ENCODE measurements around the gene EPHB6. TPM values are rescaled to one million over a fixed set of nuclear protein-coding genes. Genes with fewer than 3 reads are reported as not detected.
A peak's percentile ranks its signal among the peaks of the same experiment; 100 is the strongest.

EPHB6 gene
- total and polyA plus RNA-seq, 3 donors from 2014 or later: 38.1 to 52.0 (median 47.3) TPM

GRCh38 chr7:142876991-142877910 lies 22.4 kb downstream of the EPHB6 start:
- TF ChIP-seq, protein P1, sequence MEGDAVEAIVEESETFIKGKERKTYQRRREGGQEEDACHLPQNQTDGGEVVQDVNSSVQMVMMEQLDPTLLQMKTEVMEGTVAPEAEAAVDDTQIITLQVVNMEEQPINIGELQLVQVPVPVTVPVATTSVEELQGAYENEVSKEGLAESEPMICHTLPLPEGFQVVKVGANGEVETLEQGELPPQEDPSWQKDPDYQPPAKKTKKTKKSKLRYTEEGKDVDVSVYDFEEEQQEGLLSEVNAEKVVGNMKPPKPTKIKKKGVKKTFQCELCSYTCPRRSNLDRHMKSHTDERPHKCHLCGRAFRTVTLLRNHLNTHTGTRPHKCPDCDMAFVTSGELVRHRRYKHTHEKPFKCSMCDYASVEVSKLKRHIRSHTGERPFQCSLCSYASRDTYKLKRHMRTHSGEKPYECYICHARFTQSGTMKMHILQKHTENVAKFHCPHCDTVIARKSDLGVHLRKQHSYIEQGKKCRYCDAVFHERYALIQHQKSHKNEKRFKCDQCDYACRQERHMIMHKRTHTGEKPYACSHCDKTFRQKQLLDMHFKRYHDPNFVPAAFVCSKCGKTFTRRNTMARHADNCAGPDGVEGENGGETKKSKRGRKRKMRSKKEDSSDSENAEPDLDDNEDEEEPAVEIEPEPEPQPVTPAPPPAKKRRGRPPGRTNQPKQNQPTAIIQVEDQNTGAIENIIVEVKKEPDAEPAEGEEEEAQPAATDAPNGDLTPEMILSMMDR (IDR thresholded peaks at IDR 0.05): no peak
- TF ChIP-seq POLR2A (IDR thresholded peaks at IDR 0.05): no peak
- Histone ChIP-seq H3K4me1 (no peaks in the 10 kb centered on the region), H3K9me3 (no peaks in the 10 kb centered on the region), H3K4me3 (no peak overlapping the region), H3K27ac (no peak overlapping the region), H3K27me3 (no peaks in the 10 kb centered on the region), H3K36me3 (ENCODE audit: low read depth, missing control alignments) (no peaks in the 10 kb centered on the region)
- intact Hi-C loops (cut with DNase I; ENCODE audit: low total_unique reads): no loop called here
- 75 to 87% methylated on average over 11 to 18 of the region's 18 CpGs for WGBS, 2 donors
- DNase-seq: no peak

- TF ChIP-seq, protein P1 (IDR thresholded peaks at IDR 0.05): no peak
- no peak for DNase-seq
- H3K36me3 ChIP-seq (ENCODE audit: low read depth, missing control alignments): no peaks in the 10 kb centered on the region
- H3K4me1 ChIP-seq: no peaks in the 10 kb centered on the region
- WGBS, 2 donors: 91% methylated on average over 3 of the region's 3 CpGs
- H3K9me3 ChIP-seq: no peaks in the 10 kb centered on the region
- H3K27me3 ChIP-seq: no peaks in the 10 kb centered on the region
- no peak overlapping the region for H3K4me3 ChIP-seq
- H3K27ac ChIP-seq: no peak overlapping the region
- intact Hi-C loops (cut with DNase I; ENCODE audit: low total_unique reads): no loop called here
Measured at GRCh38 chr7:142878315-142878714, 23.4 kb downstream of the EPHB6 start.

DNA sequence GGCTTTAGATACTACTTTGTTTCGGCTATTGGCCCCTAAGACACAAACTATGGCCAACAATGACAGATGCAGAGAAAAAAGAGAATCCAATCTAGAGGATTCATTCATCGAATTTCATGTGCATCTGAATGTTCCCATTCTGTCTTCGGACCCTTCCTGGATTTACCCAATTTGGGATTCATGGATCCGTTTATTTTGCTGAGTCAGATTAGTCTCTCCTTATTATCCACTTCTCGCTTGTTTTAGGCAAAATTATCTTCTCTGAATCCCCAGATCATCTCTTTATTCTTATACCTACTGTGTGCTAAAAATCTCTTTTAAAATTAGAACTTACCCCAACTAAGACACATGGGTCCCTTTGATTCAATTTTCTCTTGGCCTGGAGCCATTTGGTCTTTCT lies 24.2 kb downstream of the EPHB6 start:
- Histone ChIP-seq H3K27ac (no peak overlapping the region), H3K4me3 (no peak overlapping the region), H3K27me3 (no peaks in the 10 kb centered on the region), H3K9me3 (no peaks in the 10 kb centered on the region), H3K4me1 (no peaks in the 10 kb centered on the region), H3K36me3 (ENCODE audit: low read depth, missing control alignments) (no peaks in the 10 kb centered on the region)
- no peak for DNase-seq
- intact Hi-C loops (cut with DNase I; ENCODE audit: low total_unique reads): no loop called here
- TF ChIP-seq, protein P1 (IDR thresholded peaks at IDR 0.05): no peak
- TF ChIP-seq POLR2A (IDR thresholded peaks at IDR 0.05): no peak
- WGBS, 2 donors: 89 to 96% methylated on average over 5 of the region's 5 CpGs

GRCh38 chr7:142880876-142881505 lies 26.1 kb downstream of the EPHB6 start:
- no peaks in the 10 kb centered on the region for H3K27me3 ChIP-seq
- WGBS, 2 donors: 37 to 48% methylated on average over 8 of the region's 8 CpGs

More at GRCh38 chr7:142880876-142881505, 26.1 kb downstream of the EPHB6 start:
- no peaks in the 10 kb centered on the region for H3K4me1 ChIP-seq
- H3K36me3 ChIP-seq (ENCODE audit: low read depth, missing control alignments): no peaks in the 10 kb centered on the region
- no peak overlapping the region for H3K27ac ChIP-seq
- intact Hi-C loops (cut with DNase I; ENCODE audit: low total_unique reads): no loop called here
- peak; percentile 54 for DNase-seq
- no peaks in the 10 kb centered on the region for H3K9me3 ChIP-seq
- TF ChIP-seq, protein P1 (IDR thresholded peaks at IDR 0.05): peak; percentile 36 to 75 (median 67)
- no peak for TF ChIP-seq POLR2A (IDR thresholded peaks at IDR 0.05)
- H3K4me3 ChIP-seq: no peak overlapping the region
